NCI-H510A (cell line): ENCODE measurements around the gene SRRM3.
"Not testable (repeated sequence)": the region's sequence is repeated elsewhere in the genome, so short reads cannot be mapped to it uniquely, and the experiment has no call there.

Experiments
- DNase-seq: peaks from one replicate; lab custom pipeline; 2025; lab: John Stamatoyannopoulos, UW

SRRM3 gene

GRCh38 chr7:76189276-76189675, 12.4 kb upstream of the SRRM3 start:
- DNase-seq: no peak

GRCh38 chr7:76191783-76192240, 9.9 kb upstream of the SRRM3 start:
- DNase-seq: no peak

GRCh38 chr7:76193466-76193865, 8.2 kb upstream of the SRRM3 start:
- no peak for DNase-seq

GRCh38 chr7:76193883-76194282, 7.8 kb upstream of the SRRM3 start:
- DNase-seq: no peak

GRCh38 chr7:76196786-76197185, 4.9 kb upstream of the SRRM3 start:
- DNase-seq: no peak

- DNase-seq: no peak
These were observed 3.5 kb upstream of the SRRM3 start for GRCh38 chr7:76198202-76198601.

GRCh38 chr7:76202666-76203030, 952 bp downstream of the SRRM3 start:
- DNase-seq: no peak

- DNase-seq: no peak
These were observed 2.5 kb downstream of the SRRM3 start for GRCh38 chr7:76204147-76204546.

- DNase-seq: no peak
These were observed 4.9 kb downstream of the SRRM3 start for GRCh38 chr7:76206633-76207032.

GRCh38 chr7:76209310-76209709, 7.6 kb downstream of the SRRM3 start:
- DNase-seq: no peak

GRCh38 chr7:76211216-76211615, 9.5 kb downstream of the SRRM3 start:
- no peak for DNase-seq

GRCh38 chr7:76215349-76215748, 13.7 kb downstream of the SRRM3 start:
- DNase-seq: not testable (repeated sequence)

DNA sequence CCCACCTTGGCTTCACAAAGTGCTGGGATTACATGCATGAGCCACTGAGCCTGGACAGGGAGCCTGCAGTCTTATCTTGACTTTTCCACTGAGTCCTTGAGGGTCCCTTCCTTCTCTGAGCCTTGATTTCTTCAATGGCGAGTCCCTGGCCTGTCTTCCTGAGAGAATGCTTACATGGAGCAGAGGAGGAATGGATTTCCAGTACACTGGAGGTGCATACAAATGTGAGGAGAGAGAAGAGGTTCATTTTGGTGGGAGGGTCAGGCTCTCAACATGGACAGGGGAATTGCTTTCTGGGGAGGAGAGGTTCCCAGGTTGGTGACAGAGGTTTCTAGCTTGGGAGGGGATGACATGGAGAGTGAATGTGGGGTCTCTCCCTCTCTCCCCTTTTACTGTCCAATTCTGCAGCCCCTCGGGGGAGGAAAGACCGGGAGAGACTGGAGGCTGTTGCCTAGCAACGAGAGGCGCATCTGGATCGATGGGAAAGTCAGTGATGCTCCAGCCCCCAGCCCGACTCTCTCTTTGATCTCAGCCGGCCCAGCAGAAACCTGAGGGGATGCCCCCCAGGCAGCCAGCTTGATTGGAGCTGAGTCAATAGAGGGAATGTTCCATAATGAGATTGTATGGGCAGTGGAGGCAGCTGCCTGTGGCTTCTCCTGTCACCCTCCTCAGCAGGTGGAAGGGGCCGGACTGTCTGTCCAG, 14.8 kb downstream of the SRRM3 start:
- no peak for DNase-seq

DNA sequence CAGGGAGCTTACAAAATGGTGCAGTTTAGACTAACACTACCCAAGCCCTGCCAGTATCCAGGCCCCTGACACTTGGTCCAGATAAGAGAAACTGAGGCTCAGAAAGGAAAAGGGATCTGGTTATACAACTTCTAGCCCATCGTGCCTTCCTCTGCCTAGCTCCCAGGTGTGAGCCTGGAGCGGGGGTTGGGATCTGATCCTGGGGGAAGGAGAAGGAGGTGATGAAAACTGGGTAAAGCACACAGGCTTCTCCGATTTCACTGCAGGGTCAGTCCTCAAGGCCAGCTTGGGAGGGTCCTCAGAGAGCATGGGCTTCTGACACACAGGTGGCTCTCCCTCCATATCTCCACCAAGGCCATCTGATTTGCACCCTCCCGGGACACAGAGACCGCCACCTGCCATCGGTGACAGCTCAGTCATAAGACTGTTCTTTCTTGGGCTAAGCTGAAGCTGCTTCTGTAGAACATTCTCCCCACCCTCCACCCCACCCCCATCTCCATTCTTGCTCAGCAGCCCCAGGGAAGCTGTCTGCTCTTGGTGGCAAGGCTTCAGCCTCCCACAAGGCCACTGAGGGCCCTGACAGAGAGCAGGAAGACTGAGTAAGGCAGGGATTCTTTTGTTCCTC, 16.4 kb downstream of the SRRM3 start:
- no peak for DNase-seq

- DNase-seq: no peak
These were observed 18.7 kb downstream of the SRRM3 start for GRCh38 chr7:76220185-76221057.

- no peak for DNase-seq
These were observed 20.6 kb downstream of the SRRM3 start for GRCh38 chr7:76222333-76222732.

DNA sequence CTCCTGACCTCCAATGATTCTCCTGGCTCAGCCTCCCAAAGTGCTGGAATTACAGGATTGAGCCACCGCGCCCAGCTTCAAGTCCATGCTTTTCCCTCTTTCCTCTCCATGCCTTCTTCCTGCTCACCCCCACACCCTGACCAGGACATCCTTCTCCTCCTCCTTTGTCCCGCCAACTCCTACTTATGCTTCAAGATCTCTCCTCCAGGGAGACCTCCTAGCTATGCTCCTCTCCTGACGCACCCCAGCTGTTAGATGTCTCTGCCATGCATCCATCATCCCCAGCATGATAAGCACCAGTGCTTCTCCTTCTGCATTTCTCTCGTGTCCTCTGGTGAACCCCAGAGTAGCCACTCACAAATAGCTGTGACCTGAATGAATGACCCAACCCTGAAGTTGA, 21.1 kb downstream of the SRRM3 start:
- no peak for DNase-seq

DNA sequence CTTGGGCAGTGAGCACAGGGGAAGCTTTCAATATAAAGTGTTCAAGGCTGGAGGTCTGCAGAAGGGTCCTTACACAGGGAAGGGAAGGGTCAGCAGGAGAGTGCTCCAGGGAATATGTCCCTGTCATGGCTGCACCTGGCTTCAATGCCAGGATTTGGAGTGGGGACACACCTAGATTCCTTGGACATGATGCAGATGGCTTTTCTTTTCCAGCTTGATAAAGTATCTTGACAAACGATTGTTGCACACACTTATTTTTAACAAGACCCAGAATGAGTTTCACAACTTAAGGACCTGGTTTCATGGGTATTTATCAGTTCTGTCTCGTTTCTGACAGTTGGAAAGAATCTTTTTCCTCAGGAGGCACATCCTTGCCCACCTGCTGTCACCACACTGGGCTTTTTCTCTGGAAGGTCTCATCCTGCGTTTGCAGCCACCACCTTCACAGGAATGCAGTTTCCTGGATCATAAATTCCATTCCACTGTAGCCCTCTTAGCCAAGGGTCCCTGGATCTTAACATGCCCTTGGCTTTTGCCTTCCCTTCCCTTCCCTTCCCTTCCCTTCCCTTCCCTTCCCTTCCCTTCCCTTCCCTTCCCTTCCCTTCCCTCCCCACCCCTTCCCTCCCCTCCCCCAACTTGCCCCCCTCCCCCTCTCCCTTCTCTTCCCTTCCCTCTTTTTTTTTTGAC, 21.7 kb downstream of the SRRM3 start:
- DNase-seq: no peak

DNA sequence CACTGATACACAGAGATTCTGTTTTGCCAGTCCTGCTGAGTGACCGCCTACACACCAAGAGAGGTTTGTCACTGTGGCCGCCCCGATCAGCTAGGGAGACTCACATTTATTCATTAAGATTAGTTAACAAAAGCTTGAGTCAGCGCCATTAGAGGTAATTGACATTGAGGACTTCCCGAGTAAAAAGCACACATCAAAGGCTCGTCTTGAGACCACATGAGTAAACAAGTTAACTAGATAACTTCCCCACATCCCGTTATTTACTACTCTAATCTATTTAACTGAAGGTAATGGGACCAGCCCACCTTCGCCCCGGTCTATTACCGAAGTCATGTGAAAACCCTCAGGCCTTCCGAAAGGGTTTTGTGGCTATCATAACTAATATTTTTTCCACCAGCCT, 23.0 kb downstream of the SRRM3 start:
- no peak for DNase-seq

GRCh38 chr7:76225379-76225778, 23.7 kb downstream of the SRRM3 start:
- no peak for DNase-seq

GRCh38 chr7:76225951-76226350, 24.3 kb downstream of the SRRM3 start:
- no peak for DNase-seq

- DNase-seq: not testable (repeated sequence)
These were observed 25.3 kb downstream of the SRRM3 start for GRCh38 chr7:76226878-76227423.
